ENCODE results near the gene ISL1.

GRCh38 chr5:51376509-51376908 is 6.7 kb upstream of the ISL1 start:
- TF ChIP-seq CTCF (IDR thresholded peaks at IDR 0.05) (no peak), POLR2A (IDR thresholded peaks at IDR 0.05) (no peak)
